Glutamatergic neuron (in vitro differentiated cells): ENCODE results near the gene FGGY. TPM values are rescaled to one million over a fixed set of nuclear protein-coding genes. Genes with fewer than 3 reads are reported as not detected.

Experiments
- DNase-seq: peaks from one replicate; pipeline ENCODE4 v3.0.0; 2022
- H3K27ac Mint-ChIP-seq: one replicate; pipeline ENCODE4 v1.8.0; 2020; ENCODE audit warnings: mild to moderate bottlenecking, mixed read lengths, inconsistent platforms; ENCODE audit not compliant: unreplicated experiment
- H3K27me3 Mint-ChIP-seq: one replicate; pipeline ENCODE4 v1.8.0; 2020; ENCODE audit warnings: mild to moderate bottlenecking, moderate library complexity, mixed read lengths, inconsistent platforms; ENCODE audit not compliant: unreplicated experiment
- H3K36me3 Mint-ChIP-seq: one replicate; pipeline ENCODE4 v1.8.0; 2020; ENCODE audit warnings: mild to moderate bottlenecking, mixed read lengths, inconsistent platforms; ENCODE audit not compliant: unreplicated experiment
- H3K4me1 Mint-ChIP-seq: one replicate; pipeline ENCODE4 v1.8.0; 2020; ENCODE audit warnings: mild to moderate bottlenecking, low read depth, mixed read lengths, inconsistent platforms; ENCODE audit not compliant: unreplicated experiment
- H3K4me3 Mint-ChIP-seq: one replicate; pipeline ENCODE4 v1.8.0; 2020; ENCODE audit warnings: mild to moderate bottlenecking, mixed read lengths, inconsistent platforms; ENCODE audit not compliant: unreplicated experiment
- H3K9me3 Mint-ChIP-seq: one replicate; pipeline ENCODE4 v1.8.0; 2020; ENCODE audit warnings: mild to moderate bottlenecking, moderate library complexity, mixed read lengths, inconsistent platforms; ENCODE audit not compliant: unreplicated experiment
- total RNA-seq: library from RNA; stranded (reverse); fragmentation: NEBNext Ultra II Directional; extraction: Animal tissue kit (Norgen Biotek cat#: 25700); gene quantifications from one replicate; pipeline ENCODE4 v1.2.1, GENCODE V29; 2021; ENCODE audit not compliant: unreplicated experiment
- TF ChIP-seq, protein P1 (sequence below): fragments of 200-600 bp; sonication (generic); IDR thresholded peaks from one replicate; pipeline ENCODE4 v1.5.0; 2021; ENCODE audit not compliant: partially characterized antibody, unreplicated experiment

FGGY gene
- total RNA-seq, 1 donor from 2014 or later = 11.6 TPM

DNA sequence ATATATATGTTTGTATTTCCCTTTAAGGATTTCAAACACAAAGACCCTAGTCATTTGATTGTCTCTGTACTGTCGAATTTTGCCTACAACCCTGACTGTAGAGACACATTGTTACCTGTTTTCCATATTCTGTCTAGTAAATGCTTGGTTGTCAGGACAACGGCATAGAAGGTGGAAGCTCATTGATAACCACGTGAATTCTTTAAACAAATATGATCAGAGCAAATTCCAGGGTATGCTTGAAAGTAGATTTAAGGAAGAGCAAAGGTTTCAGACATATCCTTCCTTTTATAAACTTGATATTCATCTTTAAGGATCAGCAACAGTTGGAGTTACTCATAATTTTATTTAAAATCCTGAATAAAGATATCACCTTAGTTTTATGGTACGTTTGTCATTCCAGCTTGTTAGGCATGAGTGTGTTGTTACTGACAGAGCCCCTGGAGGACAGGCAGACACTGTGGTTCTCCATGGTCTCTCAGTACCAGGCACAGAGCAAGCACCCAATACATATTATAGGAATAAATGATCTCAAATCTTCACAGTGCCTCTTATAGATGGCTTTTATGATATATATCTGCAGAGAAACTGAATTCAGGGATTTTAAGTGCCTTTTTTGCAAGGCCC is 203.2 kb downstream of the FGGY start:
- no peak for DNase-seq
- H3K27me3 Mint-ChIP-seq = no peaks in the 10 kb centered on the region
- H3K27ac Mint-ChIP-seq = no peak overlapping the region
- no peaks in the 10 kb centered on the region for H3K9me3 Mint-ChIP-seq
- no peaks in the 10 kb centered on the region for H3K36me3 Mint-ChIP-seq
- TF ChIP-seq, protein P1, sequence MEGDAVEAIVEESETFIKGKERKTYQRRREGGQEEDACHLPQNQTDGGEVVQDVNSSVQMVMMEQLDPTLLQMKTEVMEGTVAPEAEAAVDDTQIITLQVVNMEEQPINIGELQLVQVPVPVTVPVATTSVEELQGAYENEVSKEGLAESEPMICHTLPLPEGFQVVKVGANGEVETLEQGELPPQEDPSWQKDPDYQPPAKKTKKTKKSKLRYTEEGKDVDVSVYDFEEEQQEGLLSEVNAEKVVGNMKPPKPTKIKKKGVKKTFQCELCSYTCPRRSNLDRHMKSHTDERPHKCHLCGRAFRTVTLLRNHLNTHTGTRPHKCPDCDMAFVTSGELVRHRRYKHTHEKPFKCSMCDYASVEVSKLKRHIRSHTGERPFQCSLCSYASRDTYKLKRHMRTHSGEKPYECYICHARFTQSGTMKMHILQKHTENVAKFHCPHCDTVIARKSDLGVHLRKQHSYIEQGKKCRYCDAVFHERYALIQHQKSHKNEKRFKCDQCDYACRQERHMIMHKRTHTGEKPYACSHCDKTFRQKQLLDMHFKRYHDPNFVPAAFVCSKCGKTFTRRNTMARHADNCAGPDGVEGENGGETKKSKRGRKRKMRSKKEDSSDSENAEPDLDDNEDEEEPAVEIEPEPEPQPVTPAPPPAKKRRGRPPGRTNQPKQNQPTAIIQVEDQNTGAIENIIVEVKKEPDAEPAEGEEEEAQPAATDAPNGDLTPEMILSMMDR = no peak
- no peak overlapping the region for H3K4me3 Mint-ChIP-seq
- no peaks in the 10 kb centered on the region for H3K4me1 Mint-ChIP-seq

DNA sequence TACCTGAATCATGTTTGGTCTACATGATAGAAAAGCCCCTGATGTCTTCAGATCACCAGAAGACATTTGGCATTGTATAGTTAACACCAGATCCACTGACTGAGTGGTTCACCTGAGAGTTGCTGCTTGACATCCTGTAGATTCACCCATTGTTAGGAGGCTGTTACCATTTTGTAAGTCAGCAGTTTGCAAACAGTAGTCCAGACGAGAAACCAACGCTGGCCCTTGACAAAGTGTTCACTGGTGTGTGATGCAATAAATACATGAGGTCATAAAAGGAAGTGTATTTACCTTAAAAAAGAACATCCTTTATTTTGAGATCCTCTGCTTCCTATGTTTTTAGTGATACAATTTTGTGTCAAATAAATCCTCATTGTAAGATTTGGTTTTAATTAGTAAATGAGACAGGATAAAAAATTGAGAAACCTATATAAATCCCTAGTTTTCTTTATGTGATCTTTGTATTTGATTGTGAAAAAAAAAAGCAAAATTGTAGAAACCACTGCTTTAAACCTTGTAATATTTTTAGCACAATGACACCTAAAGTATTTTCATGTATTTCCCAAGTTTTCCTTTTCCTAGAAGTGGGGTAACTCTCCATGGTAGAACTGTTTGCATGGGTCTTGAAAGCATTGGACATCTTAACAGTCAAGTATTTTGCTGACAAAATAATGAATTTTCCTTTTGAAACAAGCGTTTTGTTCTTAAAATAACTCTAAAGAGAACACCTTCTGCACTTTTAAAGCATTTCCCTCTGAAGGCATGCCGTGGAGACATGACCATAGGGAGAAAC is 204.3 kb downstream of the FGGY start:
- Mint-ChIP-seq H3K4me1 (peaks cover 4% of the 10 kb centered on the region), H3K9me3 (no peaks in the 10 kb centered on the region), H3K27ac (no peak overlapping the region), H3K27me3 (no peaks in the 10 kb centered on the region), H3K36me3 (no peaks in the 10 kb centered on the region), H3K4me3 (no peak overlapping the region)
- TF ChIP-seq, protein P1 = no peak
- DNase-seq = no peak

DNA sequence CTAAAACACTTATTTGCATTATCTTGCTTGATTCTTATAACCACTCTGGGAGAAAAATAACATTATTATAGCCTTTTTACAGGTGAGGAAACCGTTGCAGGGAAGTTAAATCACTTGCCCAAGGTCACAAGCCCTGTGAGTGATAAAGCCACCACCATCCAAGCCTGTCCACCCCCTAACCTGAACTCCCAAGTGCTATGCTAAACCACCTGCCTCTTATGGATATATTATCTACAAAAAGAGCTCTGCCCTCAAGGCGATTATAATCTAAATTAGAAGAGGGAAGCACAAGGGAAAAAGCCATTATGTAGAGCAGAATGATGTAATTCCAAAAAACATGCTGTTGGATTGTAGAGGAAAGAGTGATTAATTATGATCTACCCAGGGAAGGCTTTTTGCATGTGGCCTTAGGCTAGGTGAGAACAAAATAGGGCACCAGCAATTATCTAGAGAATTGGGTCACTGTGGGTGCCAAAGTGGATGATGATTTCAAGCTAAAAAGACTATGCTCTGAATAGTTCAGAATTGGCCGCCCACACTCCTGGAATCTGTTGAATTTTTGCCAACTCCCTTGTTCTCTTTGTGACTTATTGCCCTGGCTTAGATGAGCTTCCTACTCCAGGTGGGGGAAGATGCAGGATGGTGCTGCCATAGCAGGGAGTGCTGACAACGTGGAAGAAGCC is 205.3 kb downstream of the FGGY start:
- no peak for DNase-seq
- Mint-ChIP-seq H3K4me1 (peaks cover 4% of the 10 kb centered on the region), H3K36me3 (no peaks in the 10 kb centered on the region), H3K27me3 (no peaks in the 10 kb centered on the region), H3K4me3 (no peak overlapping the region), H3K27ac (no peak overlapping the region), H3K9me3 (no peaks in the 10 kb centered on the region)
- TF ChIP-seq, protein P1 = no peak

DNA sequence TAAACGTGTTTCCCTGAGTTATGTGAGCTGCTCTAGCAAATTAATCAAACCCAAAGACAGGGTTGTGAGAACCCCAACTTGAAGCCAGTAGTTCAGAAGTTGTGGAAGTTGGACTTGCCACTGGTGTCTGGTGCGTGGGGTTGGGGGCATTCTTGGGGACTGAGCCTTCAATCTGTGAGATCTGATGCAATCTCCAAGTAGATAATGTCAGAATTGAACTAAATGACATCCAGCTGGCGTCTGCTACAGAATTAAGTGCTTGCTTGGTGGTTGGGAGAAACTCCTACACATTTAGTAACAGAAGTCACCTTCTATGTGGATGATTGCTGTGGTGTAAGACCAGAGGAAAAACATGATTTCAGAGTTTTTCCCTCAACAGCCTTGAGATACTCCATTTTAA is 207.4 kb downstream of the FGGY start:
- Mint-ChIP-seq H3K4me1 (peaks cover 7% of the 10 kb centered on the region), H3K9me3 (no peaks in the 10 kb centered on the region), H3K27ac (no peak overlapping the region), H3K4me3 (no peak overlapping the region), H3K27me3 (no peaks in the 10 kb centered on the region), H3K36me3 (no peaks in the 10 kb centered on the region)
- TF ChIP-seq, protein P1 = no peak
- DNase-seq = no peak
